Upper lobe of left lung (tissue), 4 donors: Measurements from ENCODE around the gene METTL4.

Source experiments
- POLR2A ChIP-seq, 4 donors: fragments of 450-650 bp; IDR thresholded peaks; one replicate each; pipeline ENCODE4 v1.5.1; 2016 to 2017; ENCODE audit warnings: antibody characterized with exemption in 4 of 4, mild to moderate bottlenecking in 2 of 4
- TF ChIP-seq, protein P1 (sequence below), 6 experiments: fragments of 450-650 bp in 4 of 6; fragments of 200-600 bp in 2 of 6; sonication (generic) in 2 of 6; IDR thresholded peaks; one replicate each; pipeline ENCODE4 v1.5.1; 2016 to 2019; ENCODE audit warnings: antibody characterized with exemption in 6 of 6

GRCh38 chr18:2554696-2555095 lies 16.6 kb downstream of the METTL4 start:
- TF ChIP-seq POLR2A (IDR thresholded peaks at IDR 0.05): no peak
- TF ChIP-seq, protein P1, sequence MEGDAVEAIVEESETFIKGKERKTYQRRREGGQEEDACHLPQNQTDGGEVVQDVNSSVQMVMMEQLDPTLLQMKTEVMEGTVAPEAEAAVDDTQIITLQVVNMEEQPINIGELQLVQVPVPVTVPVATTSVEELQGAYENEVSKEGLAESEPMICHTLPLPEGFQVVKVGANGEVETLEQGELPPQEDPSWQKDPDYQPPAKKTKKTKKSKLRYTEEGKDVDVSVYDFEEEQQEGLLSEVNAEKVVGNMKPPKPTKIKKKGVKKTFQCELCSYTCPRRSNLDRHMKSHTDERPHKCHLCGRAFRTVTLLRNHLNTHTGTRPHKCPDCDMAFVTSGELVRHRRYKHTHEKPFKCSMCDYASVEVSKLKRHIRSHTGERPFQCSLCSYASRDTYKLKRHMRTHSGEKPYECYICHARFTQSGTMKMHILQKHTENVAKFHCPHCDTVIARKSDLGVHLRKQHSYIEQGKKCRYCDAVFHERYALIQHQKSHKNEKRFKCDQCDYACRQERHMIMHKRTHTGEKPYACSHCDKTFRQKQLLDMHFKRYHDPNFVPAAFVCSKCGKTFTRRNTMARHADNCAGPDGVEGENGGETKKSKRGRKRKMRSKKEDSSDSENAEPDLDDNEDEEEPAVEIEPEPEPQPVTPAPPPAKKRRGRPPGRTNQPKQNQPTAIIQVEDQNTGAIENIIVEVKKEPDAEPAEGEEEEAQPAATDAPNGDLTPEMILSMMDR (IDR thresholded peaks at IDR 0.05): no peak
